Esophagus squamous epithelium (tissue), 5 donors: ENCODE data around the gene TTLL4. TPM values are rescaled to one million over a fixed set of nuclear protein-coding genes. Genes with fewer than 3 reads are reported as not detected.

ENCODE experiments used
- DNase-seq: peaks from one replicate; lab custom pipeline; 2025; lab: John Stamatoyannopoulos, UW
- H3K27ac ChIP-seq, 4 donors: fragments of 200-600 bp; sonication (generic); one replicate each; pipeline ENCODE4 v1.5.1; 2016 to 2019; ENCODE audit warnings: mild to moderate bottlenecking in 1 of 4
- H3K27me3 ChIP-seq, 4 donors: fragments of 200-600 bp; sonication (generic); 1 replicate in 3 of 4; 2 replicates in 1 of 4; pipeline versions ENCODE4 v1.5.1 to v1.6.0; 2017 to 2021; ENCODE audit warnings: antibody characterized with exemption in 1 of 4
- H3K36me3 ChIP-seq, 3 donors: fragments of 200-600 bp; sonication (generic); one replicate each; pipeline ENCODE4 v1.5.1; 2016 to 2019
- H3K4me1 ChIP-seq, 3 donors: fragments of 200-600 bp; sonication (generic); one replicate each; pipeline ENCODE4 v1.5.1; 2017 to 2019
- H3K4me3 ChIP-seq, 4 donors: fragments of 200-600 bp; sonication (generic); 1 replicate in 3 of 4; 2 replicates in 1 of 4; pipeline ENCODE4 v1.5.1; 2016 to 2019; ENCODE audit warnings: mild to moderate bottlenecking in 2 of 4, moderate library complexity in 1 of 4
- H3K9me3 ChIP-seq, 3 donors: fragments of 200-600 bp; sonication (generic); one replicate each; pipeline ENCODE4 v1.5.1; 2016 to 2019
- POLR2A ChIP-seq, 4 donors: fragments of 450-650 bp; IDR thresholded peaks; one replicate each; pipeline ENCODE4 v1.6.1; 2017; ENCODE audit warnings: antibody characterized with exemption in 4 of 4, mild to moderate bottlenecking in 4 of 4, moderate library complexity in 3 of 4
- WGBS, 2 donors: methylation state at CpG; one replicate each; pipeline ENCODE4 v1.1.5; 2018; 5-methylcytosine and 5-hydroxymethylcytosine counted together
- intact Hi-C: fragments of 100-400 bp; cut with DNase I; formaldehyde crosslinking; loops from one replicate; pipeline ENCODE4 v1.15.0; 2022
- total RNA-seq, 4 donors: library from RNA; depleted of rRNA; stranded (reverse); fragments of >200 nt; gene quantifications; one replicate each; pipeline ENCODE4 v1.1.0, GENCODE V29; 2016
- TF ChIP-seq, protein P1 (sequence below), 6 experiments: fragments of 450-650 bp in 4 of 6; fragments of 200-600 bp in 2 of 6; sonication (generic) in 2 of 6; IDR thresholded peaks; one replicate each; pipeline ENCODE4 v1.5.1; 2016 to 2019; ENCODE audit warnings: antibody characterized with exemption in 6 of 6, mild to moderate bottlenecking in 4 of 6, moderate library complexity in 4 of 6
- donor health status: DM: yes; HTN: yes; CAD: no.

Gene TTLL4
- total RNA-seq, 4 donors from 2014 or later, result 12.8 to 17.5 (median 15.6) TPM

DNA sequence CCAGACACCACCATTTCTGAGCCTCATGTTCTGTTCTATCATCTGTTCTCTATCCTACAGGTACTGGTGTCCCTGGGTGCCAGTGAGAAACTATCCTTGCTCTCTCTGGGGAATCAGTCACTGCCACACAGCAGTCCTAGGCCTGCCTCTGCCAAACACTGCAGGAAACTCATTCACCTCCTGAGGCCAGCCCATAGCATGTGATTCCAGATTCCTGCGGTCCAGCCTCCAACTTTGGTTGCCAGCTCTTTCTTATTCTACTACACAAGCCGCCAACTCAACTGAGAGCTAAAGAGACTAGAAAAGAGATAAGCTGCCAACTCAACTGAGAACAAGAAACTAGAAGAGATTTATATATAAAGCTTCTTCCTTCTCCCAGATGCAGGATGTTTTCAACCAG lies 8.8 kb upstream of the TTLL4 start:
- Histone ChIP-seq H3K4me1 (no peaks in the 10 kb centered on the region), H3K27ac (no peak overlapping the region), H3K9me3 (no peaks in the 10 kb centered on the region), H3K36me3 (peaks cover 0 to 48% (median under 1%) of the 10 kb centered on the region in 3 donors), H3K4me3 (no peak overlapping the region), H3K27me3 (no peaks in the 10 kb centered on the region)
- DNase-seq, result no peak
- TF ChIP-seq POLR2A (IDR thresholded peaks at IDR 0.05), result no peak
- TF ChIP-seq, protein P1, sequence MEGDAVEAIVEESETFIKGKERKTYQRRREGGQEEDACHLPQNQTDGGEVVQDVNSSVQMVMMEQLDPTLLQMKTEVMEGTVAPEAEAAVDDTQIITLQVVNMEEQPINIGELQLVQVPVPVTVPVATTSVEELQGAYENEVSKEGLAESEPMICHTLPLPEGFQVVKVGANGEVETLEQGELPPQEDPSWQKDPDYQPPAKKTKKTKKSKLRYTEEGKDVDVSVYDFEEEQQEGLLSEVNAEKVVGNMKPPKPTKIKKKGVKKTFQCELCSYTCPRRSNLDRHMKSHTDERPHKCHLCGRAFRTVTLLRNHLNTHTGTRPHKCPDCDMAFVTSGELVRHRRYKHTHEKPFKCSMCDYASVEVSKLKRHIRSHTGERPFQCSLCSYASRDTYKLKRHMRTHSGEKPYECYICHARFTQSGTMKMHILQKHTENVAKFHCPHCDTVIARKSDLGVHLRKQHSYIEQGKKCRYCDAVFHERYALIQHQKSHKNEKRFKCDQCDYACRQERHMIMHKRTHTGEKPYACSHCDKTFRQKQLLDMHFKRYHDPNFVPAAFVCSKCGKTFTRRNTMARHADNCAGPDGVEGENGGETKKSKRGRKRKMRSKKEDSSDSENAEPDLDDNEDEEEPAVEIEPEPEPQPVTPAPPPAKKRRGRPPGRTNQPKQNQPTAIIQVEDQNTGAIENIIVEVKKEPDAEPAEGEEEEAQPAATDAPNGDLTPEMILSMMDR (IDR thresholded peaks at IDR 0.05), result no peak
- 62 to 83% methylated on average over 1 to 2 of the region's 2 CpGs for WGBS, 2 donors
- intact Hi-C loops, result no loop called here

GRCh38 chr2:218703341-218703740 lies 7.3 kb upstream of the TTLL4 start:
- Histone ChIP-seq H3K4me3 (no peak overlapping the region), H3K27me3 (no peaks in the 10 kb centered on the region), H3K9me3 (no peaks in the 10 kb centered on the region), H3K36me3 (peaks cover 0 to 33% (median 0%) of the 10 kb centered on the region in 3 donors), H3K27ac (no peak overlapping the region), H3K4me1 (no peaks in the 10 kb centered on the region)
- intact Hi-C loops, result no loop called here
- WGBS, 2 donors, result 83 to 84% methylated on average over 4 of the region's 4 CpGs
- no peak for DNase-seq
- TF ChIP-seq, protein P1 (IDR thresholded peaks at IDR 0.05), result no peak
- no peak for TF ChIP-seq POLR2A (IDR thresholded peaks at IDR 0.05)

- H3K27ac ChIP-seq, result no peak overlapping the region
- H3K27me3 ChIP-seq, result no peaks in the 10 kb centered on the region
- no peak for DNase-seq
- 78% methylated on average over 4 of the region's 4 CpGs for WGBS, 2 donors
- H3K4me1 ChIP-seq, result peaks cover 7 to 24% (median 11%) of the 10 kb centered on the region in 3 donors
- intact Hi-C loops, result no loop called here
- H3K36me3 ChIP-seq, result no peaks in the 10 kb centered on the region
- H3K9me3 ChIP-seq, result no peaks in the 10 kb centered on the region
- no peak for TF ChIP-seq POLR2A (IDR thresholded peaks at IDR 0.05)
- TF ChIP-seq, protein P1 (IDR thresholded peaks at IDR 0.05), result no peak
- H3K4me3 ChIP-seq, result no peak overlapping the region
Observed at GRCh38 chr2:218708086-218708485, 2.5 kb upstream of the TTLL4 start.

GRCh38 chr2:218709908-218710307 lies 727 bp upstream of the TTLL4 start:
- intact Hi-C loops, result no loop called here

GRCh38 chr2:218710334-218710686 lies 325 bp upstream of the TTLL4 start:
- DNase-seq, result no peak
- H3K4me3 ChIP-seq, result peak overlapping the region; percentile 75 to 92 (median 84)
- H3K36me3 ChIP-seq, result peaks cover 0 to under 1% (median 0%) of the 10 kb centered on the region in 3 donors
- peak overlapping the region in 2 of 4 donors; percentile 97 to 98 for H3K27ac ChIP-seq
- intact Hi-C loops, result no loop called here
- peaks cover 7 to 29% (median 11%) of the 10 kb centered on the region in 3 donors for H3K4me1 ChIP-seq
- no peaks in the 10 kb centered on the region for H3K27me3 ChIP-seq
- TF ChIP-seq, protein P1 (IDR thresholded peaks at IDR 0.05), result no peak
- no peak for TF ChIP-seq POLR2A (IDR thresholded peaks at IDR 0.05)
- H3K9me3 ChIP-seq, result no peaks in the 10 kb centered on the region
- 10 to 40% methylated on average over 6 of the region's 14 CpGs for WGBS, 2 donors

More at GRCh38 chr2:218709908-218710307, 727 bp upstream of the TTLL4 start:
- no peaks in the 10 kb centered on the region for H3K36me3 ChIP-seq
- peaks cover 7 to 29% (median 11%) of the 10 kb centered on the region in 3 donors for H3K4me1 ChIP-seq
- no peaks in the 10 kb centered on the region for H3K9me3 ChIP-seq
- no peak for DNase-seq
- WGBS, 2 donors, result 81 to 89% methylated on average over 6 to 8 of the region's 8 CpGs
- no peaks in the 10 kb centered on the region for H3K27me3 ChIP-seq
- no peak overlapping the region for H3K27ac ChIP-seq
- no peak overlapping the region for H3K4me3 ChIP-seq
- TF ChIP-seq POLR2A (IDR thresholded peaks at IDR 0.05), result no peak
- TF ChIP-seq, protein P1 (IDR thresholded peaks at IDR 0.05), result no peak
